Brain pericyte (primary cell): ENCODE results near the gene DPP6.
"Not testable (repeated sequence)": the region's sequence is repeated elsewhere in the genome, so short reads cannot be mapped to it uniquely, and the experiment has no call there.

Source experiments
- DNase-seq: peaks from one replicate; pipeline ENCODE4 v3.0.0-alpha.2; 2012; ENCODE audit warnings: low read depth, low spot score

The DPP6 gene

GRCh38 chr7:154072395-154073181 lies 20.4 kb downstream of the DPP6 start:
- DNase-seq = not testable (repeated sequence)

DNA sequence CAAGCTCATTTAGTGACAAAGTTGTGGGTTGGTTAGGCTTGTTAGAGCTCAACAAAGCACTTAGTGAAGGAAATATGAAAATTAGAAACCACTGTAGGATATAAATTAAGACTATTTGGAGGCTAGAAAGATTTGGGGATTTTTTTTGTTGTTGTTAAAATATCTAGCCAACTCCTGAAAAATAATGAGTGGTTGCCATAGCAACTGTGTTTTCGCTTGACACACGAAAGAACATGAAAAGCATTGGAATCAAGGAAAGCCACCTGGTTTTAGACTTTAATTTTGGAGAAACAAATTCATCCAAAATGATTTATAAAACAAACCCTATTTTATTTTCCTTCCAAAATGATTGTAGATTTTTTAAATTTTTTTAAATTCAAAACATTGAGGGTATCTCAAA lies 26.3 kb downstream of the DPP6 start:
- DNase-seq = not testable (repeated sequence)

GRCh38 chr7:154080249-154080648 lies 28.1 kb downstream of the DPP6 start:
- DNase-seq = not testable (repeated sequence)

DNA sequence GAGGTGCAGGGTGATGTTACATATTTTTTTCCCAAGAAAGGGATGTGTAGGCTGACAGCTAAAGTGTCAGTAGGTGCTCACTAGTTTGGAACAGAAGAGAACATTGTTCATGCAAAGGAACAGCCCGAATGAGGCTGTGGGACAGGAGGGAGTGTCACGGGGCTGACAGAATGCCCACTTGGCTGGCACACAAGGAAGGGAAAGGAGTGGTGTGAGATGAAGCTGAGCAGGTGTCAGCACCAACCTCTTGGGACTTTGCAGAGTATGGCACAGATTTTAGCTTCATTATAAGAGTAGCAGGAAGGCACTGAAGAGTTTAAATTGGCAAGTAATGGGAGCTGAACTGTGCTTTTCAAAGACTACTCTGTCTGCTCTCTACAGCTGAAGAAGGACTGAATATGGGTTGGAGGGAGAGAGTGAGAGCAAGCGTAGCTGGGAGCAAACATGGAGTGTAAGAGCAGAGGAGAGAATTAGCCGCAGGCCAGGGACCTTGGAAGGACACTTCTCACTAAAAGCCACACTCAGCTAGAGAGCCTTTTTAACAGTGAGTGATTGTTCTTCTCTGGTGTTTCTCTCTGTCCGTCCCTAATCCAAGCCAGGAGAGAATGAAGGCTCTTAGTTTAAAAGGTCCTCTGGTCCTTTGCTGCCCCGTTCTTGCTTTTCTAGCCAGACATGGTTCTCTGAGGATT lies 35.0 kb downstream of the DPP6 start:
- DNase-seq = not testable (repeated sequence)

- not testable (repeated sequence) for DNase-seq
Observed at GRCh38 chr7:154092093-154092492, 39.9 kb downstream of the DPP6 start.

DNA sequence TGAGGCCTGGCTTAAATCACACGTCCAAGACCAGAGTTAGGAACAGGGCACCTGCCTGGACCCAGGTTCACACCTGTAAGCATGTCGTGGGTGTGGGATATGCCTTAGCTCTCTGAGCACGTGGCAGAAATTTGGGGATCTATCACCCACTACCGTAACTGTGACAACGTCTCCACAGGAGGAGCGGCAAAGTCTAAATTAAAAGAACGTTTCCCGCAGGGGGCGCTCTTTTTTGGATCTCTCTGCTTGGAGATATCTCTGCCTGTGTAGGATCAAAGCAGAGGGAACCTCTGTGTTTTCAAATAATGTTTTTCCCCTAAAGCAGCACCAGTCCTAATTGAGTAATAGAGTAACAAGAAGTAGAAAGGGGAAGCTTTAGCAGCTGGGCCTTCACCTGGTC lies 43.0 kb downstream of the DPP6 start:
- not testable (repeated sequence) for DNase-seq

DNA sequence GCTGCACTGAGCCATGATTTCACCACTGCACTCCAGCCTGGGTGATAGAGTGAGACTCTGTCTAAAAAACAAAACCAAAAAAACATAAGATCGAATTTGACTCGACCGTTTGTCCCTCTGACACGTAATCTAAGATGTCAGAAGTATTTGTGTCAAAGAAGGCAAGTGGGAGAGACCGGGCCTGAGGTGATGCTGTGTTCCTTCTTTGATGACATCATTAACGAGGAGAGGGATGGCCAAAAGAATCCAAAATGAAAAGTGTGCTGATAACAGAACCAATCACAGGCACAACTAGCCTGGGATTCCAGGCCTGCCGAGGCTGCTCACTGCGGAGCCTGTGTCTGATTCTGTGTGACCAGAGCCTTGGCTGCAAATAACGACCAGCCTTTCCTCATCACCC lies 52.9 kb downstream of the DPP6 start:
- not testable (repeated sequence) for DNase-seq

DNA sequence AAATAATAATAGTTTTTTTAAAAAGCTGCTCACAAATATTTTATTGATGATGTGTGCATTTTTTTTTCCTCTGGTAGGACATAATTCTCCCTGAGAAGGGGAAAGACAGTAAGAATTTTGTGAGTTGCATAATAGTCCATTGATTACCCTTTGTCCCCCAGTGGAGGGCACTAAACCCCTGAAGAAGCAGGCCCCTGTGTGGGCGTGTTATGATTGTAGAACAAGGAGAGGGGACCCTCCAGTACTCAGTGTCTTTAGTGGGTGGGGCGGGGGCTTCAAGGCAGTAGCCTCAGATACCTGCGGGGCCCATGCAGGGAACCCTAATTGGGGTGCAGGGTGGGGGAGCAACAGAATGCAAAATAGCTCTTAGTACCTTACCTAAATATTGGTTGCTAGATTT lies 57.4 kb downstream of the DPP6 start:
- DNase-seq = not testable (repeated sequence)

DNA sequence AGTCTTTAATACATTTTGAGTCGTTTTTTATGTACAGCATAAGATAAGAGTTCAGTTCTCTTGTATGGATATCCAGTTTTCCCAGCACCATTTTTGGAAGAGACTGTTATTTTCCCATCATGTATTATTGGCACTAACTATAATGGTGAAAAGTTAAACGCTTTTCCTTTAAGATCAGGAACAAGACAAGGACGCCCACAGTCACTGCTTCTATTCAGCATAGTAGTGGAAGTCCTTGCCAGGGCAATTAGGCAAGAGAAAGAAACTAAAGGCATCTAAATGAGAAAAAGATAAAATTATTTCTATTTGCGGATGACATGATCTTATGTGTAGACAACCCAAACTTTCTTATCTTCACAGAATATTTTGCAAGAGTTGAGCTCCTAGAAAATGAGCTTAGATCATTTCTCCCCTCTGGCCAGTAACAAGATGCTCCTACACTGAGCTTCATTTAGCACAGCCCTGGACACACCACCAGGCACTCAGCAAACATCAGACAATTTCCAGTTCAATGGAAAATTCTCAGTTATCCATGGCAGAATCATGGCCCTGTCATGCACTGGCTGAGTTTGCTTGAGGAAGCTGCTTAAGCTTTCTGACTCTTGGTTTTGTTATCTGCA lies 61.6 kb downstream of the DPP6 start:
- not testable (repeated sequence) for DNase-seq

DNA sequence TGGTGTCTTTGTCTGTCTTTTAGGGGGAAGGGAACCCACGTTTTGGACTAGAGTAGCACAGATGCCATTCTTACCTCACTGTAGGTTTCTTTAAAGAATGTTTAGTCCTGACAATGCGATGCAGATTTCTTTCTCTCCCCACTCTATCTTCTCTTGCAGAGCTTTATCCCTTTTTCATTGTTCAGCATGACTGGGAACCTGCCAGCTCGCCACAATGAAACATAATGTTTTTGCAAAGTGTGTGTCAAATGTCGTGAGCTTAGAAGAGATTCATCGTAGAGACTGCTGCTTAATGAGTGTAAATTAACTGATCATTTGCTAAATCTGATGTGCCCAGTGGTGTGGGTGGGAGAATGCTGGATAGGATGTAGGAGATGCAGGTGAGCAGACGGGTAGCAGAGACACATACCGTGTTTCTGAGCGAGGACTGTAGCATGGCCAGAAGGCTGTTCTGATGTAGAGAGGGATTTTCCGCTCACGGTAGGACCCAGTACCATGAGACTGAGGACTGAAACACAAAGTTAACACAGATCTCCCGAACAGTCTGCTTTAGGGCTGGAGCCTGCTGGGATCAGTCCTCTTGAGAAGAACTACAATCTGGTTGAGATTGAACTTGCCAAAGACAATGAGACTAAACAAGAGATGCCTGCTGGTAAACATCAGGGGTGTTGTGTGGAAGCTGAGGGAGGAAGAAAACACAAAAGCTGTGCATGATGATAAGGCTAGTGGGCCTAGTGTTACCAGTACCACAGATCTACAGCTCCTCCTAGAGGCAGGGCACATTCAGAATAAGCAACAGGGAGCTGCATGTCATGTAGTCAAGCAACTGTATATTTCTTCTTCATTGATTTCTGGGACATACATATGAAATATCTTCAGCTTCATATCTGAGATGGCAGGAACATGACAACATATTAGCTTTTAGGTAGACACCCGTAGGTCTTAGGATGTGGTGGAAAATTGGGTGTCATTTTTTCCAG lies 65.5 kb downstream of the DPP6 start:
- not testable (repeated sequence) for DNase-seq

DNA sequence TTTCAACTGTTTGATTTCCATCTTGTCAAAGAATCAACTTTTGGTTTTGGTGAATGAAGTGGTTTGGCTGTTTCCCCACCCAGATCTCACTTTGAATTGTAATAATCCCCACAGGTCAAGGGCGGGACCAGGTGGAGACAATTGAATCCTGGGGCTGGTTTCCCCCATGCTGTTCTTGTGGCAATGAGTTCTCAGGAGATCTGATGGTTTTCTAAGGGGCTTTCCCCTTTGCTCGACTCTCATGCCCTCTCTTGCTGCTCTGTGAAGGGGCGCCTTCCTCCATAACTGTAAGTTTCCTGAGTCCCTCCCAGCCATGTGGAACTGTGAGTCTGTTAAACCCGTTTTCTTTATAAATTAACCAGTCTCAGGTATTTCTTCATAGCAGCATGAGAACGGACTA lies 68.6 kb downstream of the DPP6 start:
- DNase-seq = not testable (repeated sequence)

GRCh38 chr7:154122720-154123119 lies 70.5 kb downstream of the DPP6 start:
- DNase-seq = not testable (repeated sequence)

DNA sequence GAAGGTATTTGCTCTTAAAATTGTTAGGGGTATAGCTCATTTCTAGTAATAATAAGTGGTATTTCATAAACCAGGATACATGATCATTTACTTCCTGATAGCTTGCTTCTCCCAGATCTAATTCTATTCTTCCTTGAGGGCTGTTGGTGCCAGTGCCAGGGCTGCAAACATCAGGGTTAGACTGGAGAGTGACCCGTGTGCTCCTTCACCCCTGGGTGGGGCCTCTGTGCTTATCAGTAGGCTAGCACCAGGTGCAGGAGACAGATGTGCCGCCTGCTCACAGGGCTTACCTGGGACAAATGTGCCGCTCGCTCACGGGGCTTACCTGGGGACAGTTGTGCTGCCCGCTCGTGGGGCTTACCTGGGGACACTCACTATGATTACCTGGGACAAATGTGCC lies 71.2 kb downstream of the DPP6 start:
- DNase-seq = not testable (repeated sequence)

- DNase-seq = not testable (repeated sequence)
Observed at GRCh38 chr7:154129142-154129541, 76.9 kb downstream of the DPP6 start.

- DNase-seq = not testable (repeated sequence)
Observed at GRCh38 chr7:154132617-154133016, 80.4 kb downstream of the DPP6 start.

DNA sequence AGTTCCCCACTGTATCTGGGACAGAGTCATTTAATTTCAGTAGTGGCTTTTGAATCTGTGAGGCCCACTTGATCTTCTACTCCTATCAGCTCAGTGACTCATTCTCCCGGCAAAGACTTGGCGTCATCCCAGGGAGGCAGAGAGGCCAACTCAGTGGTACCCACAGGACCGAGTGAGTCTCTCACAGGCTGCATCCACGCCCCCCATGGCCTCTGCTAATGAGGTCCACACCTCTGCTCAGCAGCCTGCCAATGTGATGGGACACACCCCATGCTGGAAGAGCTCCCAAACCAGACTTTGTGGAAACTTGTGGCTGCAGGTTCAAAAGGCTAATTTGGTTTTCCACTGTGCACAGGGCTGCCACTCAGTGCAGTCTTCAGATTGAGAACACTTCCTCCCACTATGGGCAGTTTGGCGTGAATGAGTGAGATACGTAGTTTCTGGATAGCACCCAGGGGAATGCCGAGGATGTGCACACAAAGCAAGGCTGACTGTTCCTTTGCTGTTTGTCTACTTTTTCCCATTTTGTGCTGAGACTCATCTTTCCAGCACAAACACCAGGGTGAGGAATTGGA lies 81.6 kb downstream of the DPP6 start:
- DNase-seq = not testable (repeated sequence)

GRCh38 chr7:154134698-154135097 lies 82.5 kb downstream of the DPP6 start:
- not testable (repeated sequence) for DNase-seq

DNA sequence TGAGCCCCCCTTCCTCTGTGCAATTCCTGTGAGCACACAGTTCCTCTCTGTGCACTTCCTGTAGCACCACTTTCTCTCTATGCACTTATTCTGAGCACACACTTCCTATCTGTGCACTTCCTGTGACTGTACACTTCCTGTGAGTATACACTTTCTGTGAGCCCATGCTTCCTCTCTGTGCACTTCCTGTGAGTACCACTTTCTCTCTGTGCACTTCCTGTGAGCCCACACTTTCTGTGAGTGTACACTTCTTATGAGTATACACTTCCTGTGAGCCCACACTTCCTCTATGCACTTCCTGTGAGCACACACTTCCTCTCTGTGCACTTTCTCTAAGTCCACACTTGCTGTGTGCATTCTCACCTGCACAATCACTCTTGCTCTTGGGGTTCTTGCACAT lies 83.4 kb downstream of the DPP6 start:
- not testable (repeated sequence) for DNase-seq

GRCh38 chr7:154145922-154146706 lies 93.9 kb downstream of the DPP6 start:
- DNase-seq = not testable (repeated sequence)

GRCh38 chr7:154146707-154147038 lies 94.5 kb downstream of the DPP6 start:
- DNase-seq = not testable (repeated sequence)
